MM.1S (cell line): ENCODE results near the gene ZNF385A.

Source experiments
- DNase-seq: peaks from one replicate; pipeline ENCODE4 v3.0.0-alpha.2; 2015
- H2AFZ ChIP-seq: fragments of 300-600 bp; sonication (generic); 2 replicates; pipeline ENCODE4 v1.6.0; 2016; ENCODE audit warnings: antibody characterized with exemption, low read length
- H3F3A ChIP-seq: fragments of 300-600 bp; sonication (generic); 2 replicates; pipeline ENCODE4 v1.6.1; 2016; ENCODE audit warnings: mild to moderate bottlenecking, antibody characterized with exemption, low read length, moderate library complexity, mixed read lengths; ENCODE audit not compliant: insufficient read depth
- H3K27ac ChIP-seq: fragments of 300-600 bp; sonication (generic); 2 replicates; pipeline ENCODE4 v1.5.1; 2016; ENCODE audit warnings: mild to moderate bottlenecking, low read length
- H3K27me3 ChIP-seq: fragments of 300-600 bp; sonication (generic); replicated peaks from 2 replicates; pipeline ENCODE4 v1.6.0; 2016; ENCODE audit warnings: low read length; ENCODE audit not compliant: insufficient read depth
- H3K36me3 ChIP-seq: fragments of 300-600 bp; sonication (generic); replicated peaks from 2 replicates; pipeline ENCODE4 v1.6.1; 2016; ENCODE audit warnings: mild to moderate bottlenecking, low read length, mixed read lengths; ENCODE audit not compliant: insufficient read depth
- H3K4me1 ChIP-seq: fragments of 300-600 bp; sonication (generic); 2 replicates; pipeline ENCODE4 v1.6.1; 2016; ENCODE audit warnings: low read length, mixed read lengths
- H3K4me2 ChIP-seq: fragments of 300-600 bp; sonication (generic); 2 replicates; pipeline ENCODE4 v1.6.0; 2016; ENCODE audit warnings: low read depth, low read length
- H3K4me3 ChIP-seq: fragments of 300-600 bp; sonication (generic); 2 replicates; pipeline ENCODE4 v1.5.1; 2016; ENCODE audit warnings: low read length, mixed read lengths
- H3K79me2 ChIP-seq: fragments of 300-600 bp; sonication (generic); 2 replicates; pipeline ENCODE4 v1.6.1; 2016; ENCODE audit warnings: mixed run types, low read length, mixed read lengths
- H3K9ac ChIP-seq: fragments of 300-600 bp; sonication (generic); 2 replicates; pipeline ENCODE4 v1.6.1; 2016; ENCODE audit warnings: low read length, mixed read lengths
- H3K9me2 ChIP-seq: fragments of 300-600 bp; sonication (generic); replicated peaks from 2 replicates; pipeline ENCODE4 v1.6.1; 2016; ENCODE audit warnings: mild to moderate bottlenecking, low read length, mixed read lengths; ENCODE audit not compliant: insufficient read depth
- H3K9me3 ChIP-seq: fragments of 300-600 bp; sonication (generic); replicated peaks from 2 replicates; pipeline ENCODE4 v1.6.1; 2016; ENCODE audit warnings: mild to moderate bottlenecking, low read length, mixed read lengths; ENCODE audit not compliant: insufficient read depth
- H4K20me1 ChIP-seq: fragments of 300-600 bp; sonication (generic); 2 replicates; pipeline ENCODE4 v1.6.1; 2016; ENCODE audit warnings: mild to moderate bottlenecking, low read length, moderate library complexity, mixed read lengths; ENCODE audit not compliant: insufficient read depth
- EZH2 ChIP-seq: fragments of 300-600 bp; sonication (generic); optimal IDR thresholded peaks from 2 replicates; pipeline ENCODE3; 2017; ENCODE audit warnings: low read depth, mild to moderate bottlenecking, antibody characterized with exemption, low read length, mixed read lengths
- EZH2phosphoT487 ChIP-seq: fragments of 300-600 bp; sonication (generic); IDR thresholded peaks from 2 replicates; pipeline ENCODE4 v1.6.1; 2018; ENCODE audit warnings: antibody characterized with exemption, low read length
- TF ChIP-seq, protein P1 (sequence below): fragments of 300-600 bp; sonication (generic); IDR thresholded peaks from 2 replicates; pipeline ENCODE4 v1.5.1; 2016; ENCODE audit warnings: antibody characterized with exemption, low read length, mixed read lengths

ZNF385A gene

DNA sequence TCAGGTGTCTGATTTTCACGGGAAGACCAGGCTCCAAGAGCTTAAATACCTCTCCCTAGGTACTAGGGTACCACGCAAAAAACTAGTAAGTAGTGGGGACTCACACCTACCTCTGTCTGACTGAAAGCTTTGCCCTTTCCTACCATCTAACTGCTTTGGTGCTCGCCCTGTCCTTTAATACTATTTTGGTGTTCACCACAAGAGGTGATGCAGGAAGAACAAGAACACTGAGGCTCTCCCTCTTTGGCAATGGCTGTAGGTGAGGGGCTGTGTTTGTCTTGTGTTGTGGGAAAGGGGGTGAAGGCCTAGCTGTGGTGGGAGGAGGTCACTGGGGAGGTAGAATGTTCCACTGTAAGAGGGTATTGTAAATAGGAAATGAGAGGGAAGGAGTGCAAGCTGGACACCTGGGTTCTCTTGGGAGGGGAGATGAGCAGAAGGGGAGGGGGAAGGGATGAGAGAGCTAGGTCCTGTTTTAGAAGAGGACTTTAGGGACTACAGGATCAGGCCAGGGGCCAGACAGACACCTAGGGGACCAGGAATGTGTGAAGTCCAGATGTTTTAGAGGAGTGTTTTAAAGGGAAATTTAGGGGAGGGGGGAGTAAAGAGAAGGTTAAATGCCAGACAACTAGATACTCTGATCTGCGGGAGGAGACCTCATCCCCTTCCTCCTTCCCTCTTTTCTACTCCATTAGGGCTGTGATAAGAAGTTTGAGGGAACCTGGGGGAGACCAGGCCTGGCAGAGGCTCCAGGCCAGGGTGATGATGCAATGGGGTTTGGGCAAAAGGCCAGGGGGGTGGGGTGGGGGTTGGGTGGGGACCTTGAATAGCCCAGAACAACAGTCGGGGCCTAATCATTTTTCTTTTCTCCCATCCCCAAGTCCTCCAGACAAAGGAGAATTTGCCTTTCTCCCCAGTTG lies 32.4 kb upstream of the ZNF385A start:
- Histone ChIP-seq H3K9me3 (no peaks in the 10 kb centered on the region), H3K4me1 (peaks cover 17% of the 10 kb centered on the region), H2AFZ (no peak overlapping the region), H3K4me3 (no peak overlapping the region), H3K4me2 (no peak overlapping the region), H3K36me3 (no peaks in the 10 kb centered on the region), H4K20me1 (no peaks in the 10 kb centered on the region), H3K79me2 (no peaks in the 10 kb centered on the region), H3K9me2 (no peaks in the 10 kb centered on the region), H3K27ac (no peak overlapping the region), H3K9ac (no peak overlapping the region), H3K27me3 (peaks cover 35% of the 10 kb centered on the region), H3F3A (no peaks in the 10 kb centered on the region)
- TF ChIP-seq EZH2, result no peak
- TF ChIP-seq, protein P1, sequence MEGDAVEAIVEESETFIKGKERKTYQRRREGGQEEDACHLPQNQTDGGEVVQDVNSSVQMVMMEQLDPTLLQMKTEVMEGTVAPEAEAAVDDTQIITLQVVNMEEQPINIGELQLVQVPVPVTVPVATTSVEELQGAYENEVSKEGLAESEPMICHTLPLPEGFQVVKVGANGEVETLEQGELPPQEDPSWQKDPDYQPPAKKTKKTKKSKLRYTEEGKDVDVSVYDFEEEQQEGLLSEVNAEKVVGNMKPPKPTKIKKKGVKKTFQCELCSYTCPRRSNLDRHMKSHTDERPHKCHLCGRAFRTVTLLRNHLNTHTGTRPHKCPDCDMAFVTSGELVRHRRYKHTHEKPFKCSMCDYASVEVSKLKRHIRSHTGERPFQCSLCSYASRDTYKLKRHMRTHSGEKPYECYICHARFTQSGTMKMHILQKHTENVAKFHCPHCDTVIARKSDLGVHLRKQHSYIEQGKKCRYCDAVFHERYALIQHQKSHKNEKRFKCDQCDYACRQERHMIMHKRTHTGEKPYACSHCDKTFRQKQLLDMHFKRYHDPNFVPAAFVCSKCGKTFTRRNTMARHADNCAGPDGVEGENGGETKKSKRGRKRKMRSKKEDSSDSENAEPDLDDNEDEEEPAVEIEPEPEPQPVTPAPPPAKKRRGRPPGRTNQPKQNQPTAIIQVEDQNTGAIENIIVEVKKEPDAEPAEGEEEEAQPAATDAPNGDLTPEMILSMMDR, result no peak
- TF ChIP-seq EZH2phosphoT487, result no peak
- no peak for DNase-seq

DNA sequence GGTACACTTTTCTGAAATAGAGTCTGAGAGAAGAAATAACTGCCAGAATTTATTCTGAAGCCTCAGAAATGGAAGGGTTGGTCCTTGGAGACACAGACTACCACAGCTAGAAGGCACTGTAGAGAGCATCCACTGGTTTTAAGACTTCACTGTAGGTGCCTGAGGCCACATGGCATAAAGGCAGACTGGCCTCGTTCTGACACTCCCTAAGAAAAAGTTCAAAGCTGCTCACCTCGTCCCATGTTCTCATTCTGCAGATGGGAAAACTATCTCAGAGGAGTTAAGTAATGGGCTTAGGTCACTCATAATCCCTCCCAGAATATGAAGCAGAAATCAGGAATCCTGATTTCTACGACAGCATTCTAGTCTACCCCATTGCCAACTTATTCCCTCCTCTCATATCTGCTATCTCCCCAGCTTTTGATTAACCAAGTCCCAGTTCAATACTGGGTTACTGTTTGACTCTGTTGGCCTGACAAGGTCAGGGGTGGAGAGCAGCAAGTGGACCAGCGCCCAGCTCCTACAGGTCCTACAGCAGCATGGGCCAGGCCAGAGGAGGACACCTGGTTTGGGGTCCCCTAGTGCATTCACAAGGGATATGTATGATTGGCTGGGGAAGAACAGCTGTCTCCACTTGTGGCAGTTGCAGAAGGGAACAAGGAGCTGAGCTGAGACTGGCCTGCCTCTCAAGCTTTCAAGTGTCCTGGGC lies 30.8 kb upstream of the ZNF385A start:
- no peaks in the 10 kb centered on the region for H4K20me1 ChIP-seq

DNA sequence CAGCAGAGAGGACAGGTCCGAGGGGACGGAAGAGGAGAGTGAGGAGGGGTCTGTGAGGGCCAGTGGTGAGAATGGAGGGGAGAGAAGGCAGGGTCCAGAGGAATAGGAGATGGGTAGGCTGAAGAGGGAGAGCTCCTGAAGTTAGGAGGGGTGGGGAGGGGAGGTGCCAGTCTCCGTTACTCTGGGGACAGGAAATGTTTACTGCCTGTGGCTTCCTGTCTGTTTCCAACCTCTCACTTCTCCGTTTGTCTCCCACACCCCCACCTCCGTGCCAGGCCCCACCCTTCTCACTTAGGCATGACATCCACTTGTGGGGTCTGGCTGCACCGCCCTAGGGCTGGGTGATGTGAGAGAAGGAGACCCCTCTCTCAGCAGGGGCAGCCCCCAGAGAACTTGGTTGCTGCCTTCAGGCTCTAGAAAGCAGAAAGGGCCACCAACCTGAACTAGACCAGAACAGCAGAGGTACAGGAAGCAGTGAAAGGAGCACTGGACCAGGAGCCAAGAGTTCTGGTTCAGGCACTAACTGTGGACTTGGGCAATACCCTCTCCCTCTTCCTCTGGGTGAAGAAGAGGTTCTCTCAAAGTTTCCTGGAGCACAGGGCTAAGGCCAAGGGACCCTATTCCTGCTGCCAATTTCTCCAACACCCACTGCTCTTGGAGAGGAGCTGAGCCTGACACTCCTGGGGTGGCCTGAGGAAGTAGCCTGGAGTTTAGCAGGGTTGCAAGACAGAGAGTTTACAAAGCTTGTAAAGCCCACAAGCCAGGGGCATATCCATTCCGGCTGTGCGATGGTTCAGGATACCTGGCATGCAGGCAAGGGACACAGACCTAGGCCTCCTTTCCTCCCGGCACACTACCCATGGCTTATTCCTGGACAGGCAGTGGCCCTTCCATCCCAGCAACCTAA lies 29.0 kb upstream of the ZNF385A start:
- Histone ChIP-seq H3K79me2 (no peaks in the 10 kb centered on the region), H2AFZ (peak overlapping the region; percentile 42), H3F3A (no peaks in the 10 kb centered on the region), H3K36me3 (no peaks in the 10 kb centered on the region), H3K9me2 (no peaks in the 10 kb centered on the region), H3K27ac (no peak overlapping the region), H3K4me3 (no peak overlapping the region; the same call in 1 of the 2 replicates), H3K9me3 (no peaks in the 10 kb centered on the region), H3K9ac (no peak overlapping the region), H3K27me3 (peaks cover 11% of the 10 kb centered on the region), H4K20me1 (no peaks in the 10 kb centered on the region), H3K4me1 (peaks cover 17% of the 10 kb centered on the region), H3K4me2 (peak overlapping the region; percentile 52)
- DNase-seq, result peak; percentile 29
- TF ChIP-seq, protein P1, result no peak
- TF ChIP-seq EZH2, result no peak

More for the DNA sequence above, 30.8 kb upstream of the ZNF385A start:
- H3K27me3 ChIP-seq, result peaks cover 28% of the 10 kb centered on the region
- no peak overlapping the region for H3K4me2 ChIP-seq
- no peak for TF ChIP-seq EZH2
- TF ChIP-seq, protein P1, result no peak
- no peak for TF ChIP-seq EZH2phosphoT487
- no peak overlapping the region for H3K4me3 ChIP-seq
- no peak for DNase-seq
- no peaks in the 10 kb centered on the region for H3F3A ChIP-seq
- H3K27ac ChIP-seq, result no peak overlapping the region
- H3K36me3 ChIP-seq, result no peaks in the 10 kb centered on the region
- H3K4me1 ChIP-seq, result peaks cover 17% of the 10 kb centered on the region
- H3K9ac ChIP-seq, result no peak overlapping the region
- no peaks in the 10 kb centered on the region for H3K79me2 ChIP-seq
- H3K9me3 ChIP-seq, result no peaks in the 10 kb centered on the region
- no peak overlapping the region for H2AFZ ChIP-seq
- H3K9me2 ChIP-seq, result no peaks in the 10 kb centered on the region
